Measurements from ENCODE around the gene MICAL2. TPM values are rescaled to one million over a fixed set of nuclear protein-coding genes. Genes with fewer than 3 reads are reported as not detected.
A peak's percentile ranks its signal among the peaks of the same experiment; 100 is the strongest.

The MICAL2 gene
- total RNA-seq, 1 experiment from 2014 or later = 62.9 TPM

DNA sequence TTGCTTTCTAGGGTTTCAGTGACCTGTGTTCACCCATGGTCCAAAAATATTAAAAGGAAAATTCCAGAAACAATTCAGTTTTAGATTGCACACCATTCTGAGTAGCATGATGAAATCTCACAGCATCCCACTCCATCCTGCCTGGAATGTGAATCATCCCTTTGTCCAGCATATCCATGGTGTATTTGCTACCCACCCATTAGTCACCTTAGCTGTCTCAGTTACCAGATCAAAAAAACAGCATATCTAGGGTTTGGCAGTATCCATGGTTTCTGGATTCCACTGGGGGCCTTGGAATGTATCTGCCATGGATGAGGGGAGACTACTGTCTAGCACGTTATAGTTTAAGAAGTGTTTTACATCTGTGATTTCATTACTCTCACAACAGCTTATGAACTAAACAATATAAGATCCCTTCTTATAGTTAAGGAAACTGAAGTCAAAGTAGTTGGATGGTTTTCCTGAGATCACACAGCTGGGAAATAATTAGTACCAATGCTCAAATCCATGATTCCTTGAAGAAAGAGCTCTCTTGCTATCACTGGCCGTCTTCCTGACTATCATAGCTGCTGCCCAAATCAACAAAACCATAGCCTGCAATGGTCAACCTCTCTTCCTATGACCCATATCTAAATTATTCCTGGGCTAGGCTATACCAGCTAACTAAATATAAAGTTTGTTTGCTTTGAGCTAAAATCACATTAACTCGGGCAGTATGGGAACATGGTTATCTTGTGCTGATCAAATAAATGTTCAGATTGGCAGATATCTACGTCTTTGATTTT lies 122.6 kb downstream of the MICAL2 start:
- TF ChIP-seq CTCF (conservative IDR thresholded peaks at IDR 0.05; ENCODE audit: low read depth, low read length) = no peak
- no peaks in the 10 kb centered on the region for H3K9me3 ChIP-seq (ENCODE audit: low read length)
- no peaks in the 10 kb centered on the region for H3K79me2 ChIP-seq (ENCODE audit: low read length)
- peak overlapping the region; percentile 97 for H3K27ac ChIP-seq (ENCODE audit: low read length)
- peak overlapping the region; percentile 60 for H3K9ac ChIP-seq (ENCODE audit: low read length)
- ATAC-seq (peak; percentile 54), DNase-seq (peak; percentile 75)
- no peaks in the 10 kb centered on the region for H3F3A ChIP-seq (ENCODE audit: low read length, unreplicated experiment)
- H3K4me2 ChIP-seq (ENCODE audit: low read length) = peak overlapping the region; percentile 18; the same call in 1 of the 2 replicates
- peaks cover 66% of the 10 kb centered on the region for H3K4me1 ChIP-seq (ENCODE audit: insufficient read depth, low read length)
- no peaks in the 10 kb centered on the region for H4K20me1 ChIP-seq (ENCODE audit: low read length)
- intact Hi-C loops (cut with micrococcal nuclease) = loop anchor here (1.0 to 2.0 kb wide), 2 partner anchors 50 to 69 kb away; no protein-coding TSS in a partner anchor
- no peaks in the 10 kb centered on the region for H3K27me3 ChIP-seq (ENCODE audit: low read length)
- ChIA-PET CTCF (interaction anchor here (0.6 kb wide), 1 partner anchor 107 kb away, joined by 4 read pairs; no protein-coding TSS in a partner anchor), POLR2A (ENCODE audit: unreplicated experiment) (interaction anchor here (0.8 to 1.0 kb wide), 2 partner anchors 8 to 69 kb away, joined by 3 to 6 read pairs; no protein-coding TSS in a partner anchor)
- peaks cover 36% of the 10 kb centered on the region for H3K36me3 ChIP-seq (ENCODE audit: low read depth, low read length)
- no peak overlapping the region for H2AFZ ChIP-seq (ENCODE audit: low read length)
- no peak overlapping the region for H3K4me3 ChIP-seq (ENCODE audit: low read length)
- H3K9me2 ChIP-seq (replicated peaks; ENCODE audit: low read length) = no peaks in the 10 kb centered on the region
- BruUV-seq (replicated peaks) = TSS peak; percentile 42

DNA sequence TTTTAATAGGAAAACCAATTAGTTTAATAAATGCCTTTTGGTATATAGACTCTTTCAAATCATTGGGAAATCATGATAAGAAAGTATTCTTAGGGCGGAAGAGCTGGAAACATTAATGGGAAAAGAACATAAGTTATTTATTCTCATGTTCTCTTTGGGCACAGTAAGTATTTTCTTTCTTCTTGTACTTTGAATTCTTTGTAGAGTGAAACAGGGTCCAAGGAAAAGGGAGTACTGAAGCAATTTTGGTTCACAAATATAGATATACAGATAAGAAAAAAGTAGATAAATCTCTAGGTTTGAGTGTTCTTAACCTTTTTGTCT lies 123.2 kb downstream of the MICAL2 start:
- ATAC-seq (no peak), DNase-seq (no peak)
- Histone ChIP-seq H3K4me2 (ENCODE audit: low read length) (0 out of 2 replicates have a peak overlapping the region, but pooled peaks have one; percentile 18), H3K9me3 (ENCODE audit: low read length) (no peaks in the 10 kb centered on the region), H3K9me2 (replicated peaks; ENCODE audit: low read length) (no peaks in the 10 kb centered on the region), H3K4me3 (ENCODE audit: low read length) (no peak overlapping the region), H3K27me3 (ENCODE audit: low read length) (no peaks in the 10 kb centered on the region), H3K9ac (ENCODE audit: low read length) (peak overlapping the region; percentile 59), H2AFZ (ENCODE audit: low read length) (no peak overlapping the region), H3K79me2 (ENCODE audit: low read length) (no peaks in the 10 kb centered on the region), H4K20me1 (ENCODE audit: low read length) (no peaks in the 10 kb centered on the region), H3K36me3 (ENCODE audit: low read depth, low read length) (peaks cover 36% of the 10 kb centered on the region), H3F3A (ENCODE audit: low read length, unreplicated experiment) (no peaks in the 10 kb centered on the region), H3K27ac (ENCODE audit: low read length) (peak overlapping the region; percentile 97), H3K4me1 (ENCODE audit: insufficient read depth, low read length) (peaks cover 65% of the 10 kb centered on the region)
- ChIA-PET POLR2A (ENCODE audit: unreplicated experiment) (interaction anchor here (0.8 to 1.0 kb wide), 2 partner anchors 9 to 70 kb away, joined by 3 to 6 read pairs; no protein-coding TSS in a partner anchor), CTCF (interaction anchor here (0.6 kb wide), 1 partner anchor 107 kb away, joined by 4 read pairs; no protein-coding TSS in a partner anchor)
- TF ChIP-seq EZH2phosphoT487 (IDR thresholded peaks at IDR 0.05; ENCODE audit: borderline replicate concordance, low read length) = no peak
- TF ChIP-seq EZH2 (IDR thresholded peaks at IDR 0.05; ENCODE audit: low read length, unreplicated experiment) = no peak
- no peak for TF ChIP-seq CTCF (conservative IDR thresholded peaks at IDR 0.05; ENCODE audit: low read depth, low read length)
- BruUV-seq (replicated peaks) = no TSS peak
- intact Hi-C loops (cut with micrococcal nuclease) = loop anchor here (1.0 to 2.0 kb wide), 2 partner anchors 51 to 69 kb away; no protein-coding TSS in a partner anchor

GRCh38 chr11:12234221-12234620 lies 123.8 kb downstream of the MICAL2 start:
- intact Hi-C loops (cut with micrococcal nuclease) = no loop called here
- Histone ChIP-seq H4K20me1 (ENCODE audit: low read length) (no peaks in the 10 kb centered on the region), H3K4me2 (ENCODE audit: low read length) (no peak overlapping the region), H3K79me2 (ENCODE audit: low read length) (no peaks in the 10 kb centered on the region), H3K27ac (ENCODE audit: low read length) (peak overlapping the region; percentile 97), H3K4me1 (ENCODE audit: insufficient read depth, low read length) (peaks cover 63% of the 10 kb centered on the region), H3K9me2 (replicated peaks; ENCODE audit: low read length) (no peaks in the 10 kb centered on the region), H3K36me3 (ENCODE audit: low read depth, low read length) (peaks cover 40% of the 10 kb centered on the region), H3F3A (ENCODE audit: low read length, unreplicated experiment) (no peaks in the 10 kb centered on the region), H3K27me3 (ENCODE audit: low read length) (no peaks in the 10 kb centered on the region), H3K9me3 (ENCODE audit: low read length) (no peaks in the 10 kb centered on the region), H3K9ac (ENCODE audit: low read length) (peak overlapping the region; percentile 59), H3K4me3 (ENCODE audit: low read length) (no peak overlapping the region), H2AFZ (ENCODE audit: low read length) (no peak overlapping the region)
- BruUV-seq (replicated peaks) = no TSS peak
- no peak for TF ChIP-seq CTCF (conservative IDR thresholded peaks at IDR 0.05; ENCODE audit: low read depth, low read length)
- no peak for TF ChIP-seq EZH2phosphoT487 (IDR thresholded peaks at IDR 0.05; ENCODE audit: borderline replicate concordance, low read length)
- no peak for TF ChIP-seq EZH2 (IDR thresholded peaks at IDR 0.05; ENCODE audit: low read length, unreplicated experiment)
- no peak for DNase-seq
- ATAC-seq = no peak
- CTCF ChIA-PET = no interaction called here
- POLR2A ChIA-PET (ENCODE audit: unreplicated experiment) = no interaction called here

All from PC-3 (cell line).